Osteocyte (in vitro differentiated cells): ENCODE data around the gene HYAL3. TPM values are rescaled to one million over a fixed set of nuclear protein-coding genes. Genes with fewer than 3 reads are reported as not detected.
"Not testable (repeated sequence)": the region's sequence is repeated elsewhere in the genome, so short reads cannot be mapped to it uniquely, and the experiment has no call there.

Source experiments
- DNase-seq: peaks from one replicate; pipeline ENCODE4 v3.0.0; 2021; ENCODE audit warnings: mixed read lengths; ENCODE audit not compliant: unreplicated experiment; ENCODE audit errors: extremely low spot score
- H3K27ac Mint-ChIP-seq: one replicate; pipeline ENCODE4 v1.8.0; 2021; ENCODE audit warnings: mild to moderate bottlenecking, mixed read lengths; ENCODE audit not compliant: unreplicated experiment
- H3K27me3 Mint-ChIP-seq: one replicate; pipeline ENCODE4 v1.8.0; 2021; ENCODE audit warnings: mixed read lengths; ENCODE audit not compliant: unreplicated experiment
- H3K36me3 Mint-ChIP-seq: one replicate; pipeline ENCODE4 v1.8.0; 2021; ENCODE audit warnings: mixed read lengths; ENCODE audit not compliant: unreplicated experiment
- H3K4me1 Mint-ChIP-seq: one replicate; pipeline ENCODE4 v1.8.0; 2021; ENCODE audit warnings: mixed read lengths; ENCODE audit not compliant: unreplicated experiment
- H3K4me3 Mint-ChIP-seq: one replicate; pipeline ENCODE4 v1.8.0; 2021; ENCODE audit warnings: mild to moderate bottlenecking, moderate library complexity, mixed read lengths; ENCODE audit not compliant: unreplicated experiment
- H3K9me3 Mint-ChIP-seq: one replicate; pipeline ENCODE4 v1.8.0; 2021; ENCODE audit warnings: mixed read lengths; ENCODE audit not compliant: unreplicated experiment
- total RNA-seq: library from RNA; stranded (reverse); gene quantifications from 2 replicates; pipeline ENCODE4 v1.2.1, GENCODE V29; 2021
- TF ChIP-seq, protein P1 (sequence below): fragments of 200-600 bp; sonication (generic); IDR thresholded peaks from 2 replicates; pipeline ENCODE4 v1.5.0; 2021; ENCODE audit warnings: antibody characterized with exemption, mild to moderate bottlenecking, moderate library complexity

The HYAL3 gene
- total RNA-seq, 1 donor from 2014 or later, result 2.3 TPM

DNA sequence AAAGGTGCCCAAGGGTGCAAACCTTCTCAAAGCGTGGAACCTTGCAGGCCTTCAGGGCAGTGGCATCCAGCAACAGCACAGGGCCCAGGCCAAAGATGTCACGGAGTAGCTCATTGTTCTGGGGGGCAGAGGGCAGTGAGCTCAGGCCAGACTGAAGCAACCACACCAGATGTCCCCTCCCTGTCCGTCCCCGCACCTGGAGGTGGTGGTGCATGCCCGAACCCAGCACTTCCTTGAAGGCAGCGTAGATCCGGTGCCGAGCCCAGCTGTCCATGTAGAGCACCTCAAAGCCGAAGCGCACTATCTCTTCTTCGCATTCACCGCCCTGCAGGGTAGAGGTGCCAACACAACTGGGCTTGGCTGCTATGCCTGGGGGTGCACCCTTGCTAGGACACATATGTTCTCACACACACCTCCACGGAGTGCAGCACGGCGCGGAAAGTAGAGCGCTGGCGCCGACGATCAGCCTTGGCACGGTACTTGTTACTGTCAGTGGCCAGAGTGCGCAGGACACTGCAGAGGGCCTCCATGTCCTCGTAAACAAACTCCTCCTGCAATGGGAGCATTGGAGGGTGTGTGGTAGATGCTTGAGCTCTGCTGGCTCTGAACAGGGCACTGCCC lies 10.7 kb downstream of the HYAL3 start:
- no peak overlapping the region for H3K4me3 Mint-ChIP-seq
- no peak for DNase-seq
- no peak overlapping the region for H3K27ac Mint-ChIP-seq
- TF ChIP-seq, protein P1, sequence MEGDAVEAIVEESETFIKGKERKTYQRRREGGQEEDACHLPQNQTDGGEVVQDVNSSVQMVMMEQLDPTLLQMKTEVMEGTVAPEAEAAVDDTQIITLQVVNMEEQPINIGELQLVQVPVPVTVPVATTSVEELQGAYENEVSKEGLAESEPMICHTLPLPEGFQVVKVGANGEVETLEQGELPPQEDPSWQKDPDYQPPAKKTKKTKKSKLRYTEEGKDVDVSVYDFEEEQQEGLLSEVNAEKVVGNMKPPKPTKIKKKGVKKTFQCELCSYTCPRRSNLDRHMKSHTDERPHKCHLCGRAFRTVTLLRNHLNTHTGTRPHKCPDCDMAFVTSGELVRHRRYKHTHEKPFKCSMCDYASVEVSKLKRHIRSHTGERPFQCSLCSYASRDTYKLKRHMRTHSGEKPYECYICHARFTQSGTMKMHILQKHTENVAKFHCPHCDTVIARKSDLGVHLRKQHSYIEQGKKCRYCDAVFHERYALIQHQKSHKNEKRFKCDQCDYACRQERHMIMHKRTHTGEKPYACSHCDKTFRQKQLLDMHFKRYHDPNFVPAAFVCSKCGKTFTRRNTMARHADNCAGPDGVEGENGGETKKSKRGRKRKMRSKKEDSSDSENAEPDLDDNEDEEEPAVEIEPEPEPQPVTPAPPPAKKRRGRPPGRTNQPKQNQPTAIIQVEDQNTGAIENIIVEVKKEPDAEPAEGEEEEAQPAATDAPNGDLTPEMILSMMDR, result no peak
- H3K4me1 Mint-ChIP-seq, result peaks cover 14% of the 10 kb centered on the region
- H3K27me3 Mint-ChIP-seq, result no peaks in the 10 kb centered on the region
- peaks cover 3% of the 10 kb centered on the region for H3K36me3 Mint-ChIP-seq
- H3K9me3 Mint-ChIP-seq, result no peaks in the 10 kb centered on the region

DNA sequence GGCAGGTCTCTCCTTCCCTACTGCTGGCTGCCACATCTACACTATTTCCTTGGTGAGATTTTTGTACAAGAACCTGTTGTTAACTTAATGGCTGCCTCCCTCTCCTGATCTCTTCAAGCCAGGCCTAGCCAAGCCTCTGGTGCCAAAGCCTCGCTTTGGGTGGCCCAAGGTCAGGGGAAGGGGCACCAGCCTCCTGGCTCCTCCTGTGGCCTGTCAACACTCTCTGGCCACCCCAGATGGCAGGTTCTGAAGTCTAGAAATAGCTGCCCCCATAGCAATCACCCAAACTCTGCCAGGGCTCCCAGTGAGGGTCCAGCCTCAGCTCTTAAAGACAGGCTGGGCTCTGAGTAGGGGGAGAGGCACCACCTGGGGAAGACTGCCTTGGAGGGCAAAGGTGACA lies 11.9 kb downstream of the HYAL3 start:
- Mint-ChIP-seq H3K27ac (no peak overlapping the region), H3K9me3 (no peaks in the 10 kb centered on the region), H3K27me3 (no peaks in the 10 kb centered on the region), H3K4me1 (peaks cover 8% of the 10 kb centered on the region), H3K36me3 (peaks cover 3% of the 10 kb centered on the region), H3K4me3 (no peak overlapping the region)
- no peak for DNase-seq
- TF ChIP-seq, protein P1, result no peak

DNA sequence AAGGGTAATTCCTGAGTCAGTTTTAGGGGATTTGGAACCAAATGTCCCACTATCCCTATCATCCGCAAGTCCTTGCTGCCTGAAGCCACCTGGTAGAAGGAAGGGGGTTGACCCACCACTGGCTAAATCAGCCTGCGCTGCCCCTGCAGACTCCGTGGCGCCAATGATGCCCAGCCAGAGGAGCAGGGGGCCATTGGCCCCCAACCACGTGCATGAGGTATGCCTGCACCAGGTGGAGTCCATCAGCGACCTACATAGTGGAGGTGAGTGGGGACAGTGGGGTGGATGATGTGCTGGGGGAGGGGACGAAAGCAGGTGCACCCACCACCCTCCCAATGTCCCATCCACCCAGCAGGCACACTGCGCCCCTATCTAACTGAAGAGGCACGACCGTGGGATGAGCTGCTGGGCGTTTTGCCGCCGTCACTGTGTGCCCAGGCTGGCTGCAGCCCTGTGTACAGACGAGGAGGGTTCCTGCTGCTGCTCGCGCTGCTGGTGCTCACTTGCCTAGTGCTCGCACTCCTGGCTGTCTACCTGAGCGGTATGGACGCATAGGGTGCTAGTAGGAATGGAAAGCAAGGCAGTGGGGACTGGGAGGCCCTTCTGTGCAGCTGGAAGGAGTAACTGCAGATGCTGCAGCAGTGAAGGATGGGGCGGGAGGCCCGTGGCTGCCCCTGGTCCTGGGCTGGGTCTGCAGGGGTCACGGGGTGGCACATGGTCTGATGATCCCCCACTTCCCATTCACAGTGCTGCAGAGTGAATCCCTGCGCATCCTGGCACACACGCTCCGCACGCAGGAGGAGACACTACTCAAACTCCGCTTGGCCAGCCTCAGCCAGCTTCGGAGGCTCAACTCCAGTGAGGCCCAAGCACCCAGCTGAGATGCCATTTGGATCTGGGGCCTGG lies 12.6 kb downstream of the HYAL3 start:
- DNase-seq, result no peak
- Mint-ChIP-seq H3K4me1 (peaks cover 7% of the 10 kb centered on the region), H3K27me3 (no peaks in the 10 kb centered on the region), H3K36me3 (peaks cover 3% of the 10 kb centered on the region), H3K9me3 (no peaks in the 10 kb centered on the region), H3K4me3 (no peak overlapping the region), H3K27ac (no peak overlapping the region)
- TF ChIP-seq, protein P1, result no peak

DNA sequence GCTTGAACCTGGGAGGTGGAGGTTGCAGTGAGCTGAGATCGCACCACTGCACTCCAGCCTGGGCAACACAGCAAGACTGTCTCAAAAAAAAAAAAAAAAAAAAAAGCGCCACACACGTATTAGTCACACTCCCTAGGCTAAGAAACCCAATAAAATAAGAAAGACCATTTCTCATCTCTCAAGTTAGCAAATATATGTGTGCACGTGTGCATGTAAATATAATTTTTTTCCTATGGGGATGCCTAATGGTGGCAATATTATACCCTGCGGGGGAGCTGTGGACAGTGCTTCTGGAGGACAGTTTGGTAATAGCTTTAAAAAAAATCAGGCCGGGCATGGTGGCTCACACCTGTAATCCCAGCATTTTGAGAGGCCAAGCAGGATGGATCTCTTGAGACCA lies 15.1 kb downstream of the HYAL3 start:
- H3K4me3 Mint-ChIP-seq, H3K27me3 Mint-ChIP-seq, H3K4me1 Mint-ChIP-seq, H3K9me3 Mint-ChIP-seq, H3K36me3 Mint-ChIP-seq, DNase-seq, H3K27ac Mint-ChIP-seq: not testable (repeated sequence)

DNA sequence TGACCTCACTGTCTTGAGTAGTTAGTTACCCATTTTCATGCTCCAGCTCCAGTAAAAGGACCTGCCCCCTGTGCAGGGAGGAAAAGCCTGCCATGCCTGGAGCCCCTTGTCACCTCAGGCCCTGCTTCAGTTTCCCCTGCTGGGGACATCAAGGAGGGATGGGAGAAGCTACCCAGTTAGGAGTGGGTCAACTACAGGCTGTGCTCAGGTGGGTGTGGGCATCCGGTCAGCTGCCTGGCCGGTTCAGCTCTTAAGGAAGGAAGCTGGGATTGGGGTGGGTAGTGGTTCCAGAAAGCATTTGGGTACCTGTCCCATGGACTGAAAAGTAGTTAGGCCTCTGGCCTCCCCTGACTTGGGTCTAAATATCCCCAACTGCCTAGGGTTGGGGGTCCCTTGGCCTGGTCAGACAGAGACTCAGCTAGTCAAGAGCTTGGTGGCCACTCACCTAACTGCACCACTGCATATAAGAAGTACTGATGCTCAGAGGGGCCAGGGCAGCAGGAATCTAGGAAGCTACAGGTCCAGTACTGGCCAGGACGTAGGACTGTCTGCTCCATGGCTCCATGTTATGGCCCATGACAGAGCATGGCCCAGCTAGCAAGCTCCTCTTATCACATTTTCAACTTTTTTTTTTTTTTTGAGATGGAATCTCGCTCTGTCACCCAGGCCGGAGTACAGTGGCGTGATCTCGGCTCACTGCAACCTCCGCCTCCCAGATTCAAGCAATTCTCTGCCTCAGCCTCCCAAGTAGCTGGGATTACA lies 19.8 kb downstream of the HYAL3 start:
- Mint-ChIP-seq H3K27me3 (peaks cover 12% of the 10 kb centered on the region), H3K27ac (no peak overlapping the region), H3K4me3 (no peak overlapping the region), H3K9me3 (no peaks in the 10 kb centered on the region), H3K4me1 (peaks cover 10% of the 10 kb centered on the region), H3K36me3 (no peaks in the 10 kb centered on the region)
- no peak for DNase-seq
- TF ChIP-seq, protein P1, result no peak
